ENCODE measurements around the gene CEP295NL. TPM values are rescaled to one million over a fixed set of nuclear protein-coding genes. Genes with fewer than 3 reads are reported as not detected.
"Not testable (repeated sequence)": the region's sequence is repeated elsewhere in the genome, so short reads cannot be mapped to it uniquely, and the experiment has no call there.

The CEP295NL gene
- total RNA-seq, 4 donors from 2014 or later: 1.8 to 3.0 (median 2.5) TPM

DNA sequence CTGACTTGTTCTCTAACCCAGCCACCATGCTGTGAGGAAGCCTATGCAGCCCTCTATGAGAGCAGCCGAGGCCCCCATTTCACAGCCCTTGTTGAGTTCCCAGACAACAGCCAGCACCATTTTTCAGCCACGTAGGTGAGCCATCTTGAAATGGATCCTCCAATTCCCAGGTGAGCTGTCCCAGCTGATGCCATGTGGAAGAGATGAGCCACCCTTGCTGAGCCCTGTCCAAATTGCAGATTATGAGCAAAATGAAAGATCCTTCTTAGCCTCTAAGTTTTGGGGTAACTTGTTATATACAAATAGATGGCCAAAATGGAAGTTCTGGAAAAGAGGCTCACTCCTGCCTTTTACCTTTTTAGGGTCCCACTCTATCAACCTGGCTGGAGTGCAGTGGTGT, 47.9 kb upstream of the CEP295NL start:
- no peak for TF ChIP-seq EP300 (IDR thresholded peaks at IDR 0.05; ENCODE audit: low read depth)
- TF ChIP-seq POLR2A (IDR thresholded peaks at IDR 0.05): no peak
- TF ChIP-seq POLR2AphosphoS5 (IDR thresholded peaks at IDR 0.05): no peak
- TF ChIP-seq, protein P1, sequence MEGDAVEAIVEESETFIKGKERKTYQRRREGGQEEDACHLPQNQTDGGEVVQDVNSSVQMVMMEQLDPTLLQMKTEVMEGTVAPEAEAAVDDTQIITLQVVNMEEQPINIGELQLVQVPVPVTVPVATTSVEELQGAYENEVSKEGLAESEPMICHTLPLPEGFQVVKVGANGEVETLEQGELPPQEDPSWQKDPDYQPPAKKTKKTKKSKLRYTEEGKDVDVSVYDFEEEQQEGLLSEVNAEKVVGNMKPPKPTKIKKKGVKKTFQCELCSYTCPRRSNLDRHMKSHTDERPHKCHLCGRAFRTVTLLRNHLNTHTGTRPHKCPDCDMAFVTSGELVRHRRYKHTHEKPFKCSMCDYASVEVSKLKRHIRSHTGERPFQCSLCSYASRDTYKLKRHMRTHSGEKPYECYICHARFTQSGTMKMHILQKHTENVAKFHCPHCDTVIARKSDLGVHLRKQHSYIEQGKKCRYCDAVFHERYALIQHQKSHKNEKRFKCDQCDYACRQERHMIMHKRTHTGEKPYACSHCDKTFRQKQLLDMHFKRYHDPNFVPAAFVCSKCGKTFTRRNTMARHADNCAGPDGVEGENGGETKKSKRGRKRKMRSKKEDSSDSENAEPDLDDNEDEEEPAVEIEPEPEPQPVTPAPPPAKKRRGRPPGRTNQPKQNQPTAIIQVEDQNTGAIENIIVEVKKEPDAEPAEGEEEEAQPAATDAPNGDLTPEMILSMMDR (IDR thresholded peaks at IDR 0.05): no peak
- Histone ChIP-seq H3K4me1 (peaks cover 3 to 23% (median 8%) of the 10 kb centered on the region in 4 donors), H3K27ac (no peak overlapping the region), H3K9me3 (peaks cover 0 to 8% of the 10 kb centered on the region in 2 donors), H3K36me3 (no peaks in the 10 kb centered on the region), H3K27me3 (no peaks in the 10 kb centered on the region), H3K4me3 (no peak overlapping the region)
- in situ Hi-C loops (cut with MboI; ENCODE audit: low pct_ligation_motif_present in 1 of 4, low pct_unique_long_range_greater_than_20kb in 1 of 4, low sequenced_read_pairs in 3 of 4): no loop called here
- WGBS, 2 donors (ENCODE audit: low coverage in 1 of 2): 91% methylated on average over 2 of the region's 2 CpGs; no CpG with 5 or more reads in 1 of the 2 donors
- DNase-seq: no peak
- intact Hi-C loops (cut with DNase I; ENCODE audit: low total_unique reads): no loop called here

DNA sequence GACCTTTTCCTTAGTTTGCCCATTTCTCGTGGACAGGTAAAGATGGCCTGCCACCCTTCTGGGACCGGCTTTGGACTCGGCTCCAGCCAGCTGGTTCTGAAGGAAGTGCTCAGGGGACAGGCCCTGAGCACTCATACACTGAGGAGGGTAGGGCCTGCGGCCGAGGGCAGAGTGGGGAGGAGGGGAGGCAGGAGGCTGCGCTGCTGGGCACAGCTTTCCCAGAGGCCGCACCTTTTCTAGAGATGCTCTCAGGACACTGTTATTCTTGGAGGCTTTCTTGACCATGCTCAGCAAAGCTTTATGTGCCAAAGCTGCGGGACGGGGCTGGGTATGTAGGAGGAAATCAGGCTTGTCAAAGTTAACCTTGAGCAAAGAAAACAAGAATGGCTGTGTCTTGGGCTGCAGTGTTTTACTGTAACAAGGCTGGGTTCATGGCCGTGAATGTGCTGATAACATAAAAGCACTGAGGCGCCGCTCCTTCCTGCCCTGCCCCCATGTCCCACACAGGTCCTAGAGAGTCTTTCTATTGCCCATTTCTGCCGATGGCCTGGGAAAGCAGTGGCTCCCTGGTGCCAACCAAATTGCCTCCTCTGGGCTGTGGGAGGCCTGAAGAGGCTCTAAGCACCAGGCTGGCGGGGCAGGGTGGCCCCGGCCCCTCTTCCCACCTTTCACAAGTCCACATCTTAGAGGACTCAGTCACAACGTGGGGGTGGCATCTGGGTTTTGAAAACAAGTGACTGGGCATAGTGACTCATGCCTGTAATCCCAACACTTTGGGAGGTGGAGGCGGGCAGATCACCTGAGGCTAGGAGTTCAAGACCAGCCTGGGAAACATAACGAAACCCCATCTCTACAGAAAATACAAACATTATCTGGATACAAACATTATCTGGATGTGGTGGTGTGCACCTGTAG, 44.5 kb upstream of the CEP295NL start:
- intact Hi-C loops (cut with DNase I; ENCODE audit: low total_unique reads) (no loop called here), in situ Hi-C loops (cut with MboI; ENCODE audit: low pct_ligation_motif_present in 1 of 4, low pct_unique_long_range_greater_than_20kb in 1 of 4, low sequenced_read_pairs in 3 of 4) (no loop called here)
- Histone ChIP-seq H3K4me3 (no peak overlapping the region), H3K27ac (no peak overlapping the region), H3K9me3 (peaks cover 0 to 8% of the 10 kb centered on the region in 2 donors), H3K4me1 (peaks cover 3 to 18% (median 8%) of the 10 kb centered on the region in 4 donors), H3K36me3 (no peaks in the 10 kb centered on the region), H3K27me3 (no peaks in the 10 kb centered on the region)
- 60% methylated on average over 17 of the region's 18 CpGs; no CpG with 5 or more reads in 1 of the 2 donors for WGBS, 2 donors (ENCODE audit: low coverage in 1 of 2)
- TF ChIP-seq, protein P1 (IDR thresholded peaks at IDR 0.05): no peak
- TF ChIP-seq POLR2AphosphoS5 (IDR thresholded peaks at IDR 0.05) (no peak), EP300 (IDR thresholded peaks at IDR 0.05; ENCODE audit: low read depth) (no peak), POLR2A (IDR thresholded peaks at IDR 0.05) (no peak)
- DNase-seq: no peak

DNA sequence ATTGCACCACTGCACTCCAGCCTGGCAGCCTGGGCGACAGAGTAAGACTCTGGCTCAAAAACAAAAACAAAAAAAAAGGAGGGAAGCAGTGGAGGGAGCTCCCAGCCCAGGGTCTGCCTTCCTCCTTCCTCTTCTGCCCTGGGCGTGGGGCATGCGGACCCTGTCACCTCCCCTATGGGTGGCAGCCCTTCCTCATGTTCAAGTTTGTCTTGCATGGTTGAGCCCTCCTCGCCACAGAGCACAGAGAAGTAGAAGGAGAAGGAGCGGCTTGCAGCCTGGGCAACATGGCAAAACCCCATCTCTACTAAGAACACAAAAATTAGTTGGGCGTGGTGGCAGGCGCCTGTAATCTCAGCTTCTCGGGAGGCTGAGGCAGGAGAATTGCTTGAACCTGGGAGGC, 43.6 kb upstream of the CEP295NL start:
- peaks cover 0 to 9% (median 4%) of the 10 kb centered on the region in 4 donors for H3K4me1 ChIP-seq
- H3K27me3 ChIP-seq: no peaks in the 10 kb centered on the region
- no peaks in the 10 kb centered on the region for H3K36me3 ChIP-seq
- peaks cover 0 to 8% of the 10 kb centered on the region in 2 donors for H3K9me3 ChIP-seq
- in situ Hi-C loops (cut with MboI; ENCODE audit: low pct_ligation_motif_present in 1 of 4, low pct_unique_long_range_greater_than_20kb in 1 of 4, low sequenced_read_pairs in 3 of 4): no loop called here
- no peak for DNase-seq
- intact Hi-C loops (cut with DNase I; ENCODE audit: low total_unique reads): no loop called here
- H3K27ac ChIP-seq: no peak overlapping the region
- WGBS, 2 donors (ENCODE audit: low coverage in 1 of 2): 88 to 93% methylated on average over 3 to 8 of the region's 8 CpGs
- no peak overlapping the region for H3K4me3 ChIP-seq
- TF ChIP-seq EP300 (IDR thresholded peaks at IDR 0.05; ENCODE audit: low read depth) (no peak), POLR2AphosphoS5 (IDR thresholded peaks at IDR 0.05) (no peak), POLR2A (IDR thresholded peaks at IDR 0.05) (no peak)
- TF ChIP-seq, protein P1 (IDR thresholded peaks at IDR 0.05): no peak

DNA sequence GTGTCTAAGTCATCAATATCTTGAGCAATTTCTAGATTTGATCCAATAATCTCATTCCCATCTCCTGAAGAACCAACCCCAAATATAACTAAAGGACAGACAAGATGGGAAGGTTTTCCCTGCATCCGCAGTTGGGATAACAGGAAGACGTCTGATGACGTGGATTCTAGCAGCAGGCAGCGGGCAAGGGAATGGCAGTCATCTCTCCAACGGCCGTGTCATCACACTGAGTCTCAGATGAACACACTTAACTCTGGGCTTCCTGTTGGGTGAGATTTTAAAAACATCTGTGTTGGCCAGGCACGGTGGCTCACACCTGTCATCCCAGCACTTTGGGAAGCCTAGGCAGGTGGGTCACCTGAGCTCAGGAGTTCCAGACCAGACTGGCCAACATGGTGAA, 43.1 kb upstream of the CEP295NL start:
- no peak overlapping the region for H3K4me3 ChIP-seq
- H3K4me1 ChIP-seq: peaks cover 0 to 9% (median 4%) of the 10 kb centered on the region in 4 donors
- peaks cover 0 to 8% of the 10 kb centered on the region in 2 donors for H3K9me3 ChIP-seq
- TF ChIP-seq POLR2A (IDR thresholded peaks at IDR 0.05): no peak
- TF ChIP-seq, protein P1 (IDR thresholded peaks at IDR 0.05): no peak
- H3K27me3 ChIP-seq: no peaks in the 10 kb centered on the region
- in situ Hi-C loops (cut with MboI; ENCODE audit: low pct_ligation_motif_present in 1 of 4, low pct_unique_long_range_greater_than_20kb in 1 of 4, low sequenced_read_pairs in 3 of 4): no loop called here
- no peak for DNase-seq
- intact Hi-C loops (cut with DNase I; ENCODE audit: low total_unique reads): no loop called here
- WGBS, 2 donors (ENCODE audit: low coverage in 1 of 2): 83% methylated on average over 7 of the region's 7 CpGs; no CpG with 5 or more reads in 1 of the 2 donors
- no peaks in the 10 kb centered on the region for H3K36me3 ChIP-seq
- H3K27ac ChIP-seq: no peak overlapping the region

DNA sequence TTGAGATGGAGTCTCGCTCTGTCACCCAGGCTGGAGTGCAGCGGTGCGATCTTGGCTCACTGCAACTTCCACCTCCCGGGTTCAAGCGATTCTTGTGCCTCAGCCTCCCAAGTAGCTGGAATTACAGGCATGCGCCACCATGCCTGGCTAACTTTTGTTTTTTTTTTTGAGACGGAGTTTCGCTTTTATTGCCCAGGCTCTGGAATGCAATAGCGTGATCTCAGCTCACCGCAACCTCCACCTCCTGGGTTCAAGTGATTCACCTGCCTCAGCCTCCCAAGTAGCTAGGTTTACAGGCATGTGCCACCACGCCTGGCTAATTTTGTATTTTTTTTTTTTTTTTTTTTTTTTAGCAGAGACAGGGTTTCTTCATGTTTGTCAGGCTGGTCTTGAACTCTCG, 42.5 kb upstream of the CEP295NL start:
- intact Hi-C loops (cut with DNase I; ENCODE audit: low total_unique reads); in situ Hi-C loops (cut with MboI; ENCODE audit: low pct_ligation_motif_present in 1 of 4, low pct_unique_long_range_greater_than_20kb in 1 of 4, low sequenced_read_pairs in 3 of 4); H3K9me3 ChIP-seq; H3K27ac ChIP-seq; H3K27me3 ChIP-seq; H3K4me1 ChIP-seq; H3K4me3 ChIP-seq; H3K36me3 ChIP-seq; DNase-seq: not testable (repeated sequence)
- WGBS, 2 donors (ENCODE audit: low coverage in 1 of 2): 83 to 87% methylated on average over 12 of the region's 12 CpGs
